ENCODE data around the gene SPPL2C. TPM values are rescaled to one million over a fixed set of nuclear protein-coding genes. Genes with fewer than 3 reads are reported as not detected.

The SPPL2C gene
- total and polyA plus RNA-seq, 2 of the 8 experiments (the other 6 are each of a cell fraction or from before 2014, with no cell fraction given) = not detected

DNA sequence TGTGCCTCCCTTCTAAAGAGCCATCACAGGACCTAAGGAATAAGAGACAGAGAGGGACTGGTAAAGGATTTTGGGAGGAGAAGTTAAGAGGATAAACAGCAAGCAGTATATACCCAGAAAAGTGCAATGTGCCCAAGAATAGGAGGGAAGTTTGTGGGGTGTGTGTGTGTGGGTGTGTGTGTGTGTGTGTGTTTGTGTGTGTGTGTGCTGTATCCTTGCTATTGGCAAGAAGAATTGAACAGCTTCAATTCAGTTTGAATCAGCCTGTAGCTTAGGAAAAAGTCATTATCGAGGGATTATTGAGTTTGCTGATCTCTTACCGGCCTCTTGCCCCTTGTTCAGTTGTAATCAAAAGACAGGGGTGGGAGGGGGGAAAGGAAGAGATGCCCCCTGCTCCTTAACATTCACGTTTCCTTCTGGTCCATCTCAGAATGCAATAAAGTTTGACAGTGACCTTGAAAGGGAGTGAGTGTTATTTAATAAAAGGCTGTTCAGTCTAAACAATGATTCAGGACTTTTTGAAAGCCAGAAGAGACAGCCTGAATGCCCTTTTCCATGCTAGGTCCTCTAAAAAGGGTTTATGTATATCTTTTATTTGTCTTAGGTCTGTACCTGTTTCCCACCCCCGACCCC, 25.8 kb downstream of the SPPL2C start:
- no peaks in the 10 kb centered on the region for H4K20me1 ChIP-seq (replicated peaks in 1 of 2; ENCODE audit: control insufficient read depth in 1 of 2, insufficient read depth in 2 of 2, low read length in 2 of 2)
- no peak overlapping the region for H2BK20ac ChIP-seq (ENCODE audit: low read length)
- H3K27ac ChIP-seq (ENCODE audit: low read depth, low read length) = no peak overlapping the region
- no peak overlapping the region for H4K91ac ChIP-seq (replicated peaks; ENCODE audit: insufficient read length, low read length)
- H4K5ac ChIP-seq (ENCODE audit: insufficient read length, low read depth, low read length) = no peak overlapping the region
- no peak overlapping the region for H3K23ac ChIP-seq (ENCODE audit: insufficient read length)
- ChIA-PET POLR2A (ENCODE audit: partially characterized antibody) (no interaction called here), CTCF (ENCODE audit: partially characterized antibody) (interaction anchor here (0.7 to 1.5 kb wide), 5 partner anchors 13 to 234 kb away, joined by 3 to 4 read pairs (median 3); no protein-coding TSS in a partner anchor)
- H3K18ac ChIP-seq (ENCODE audit: extremely low read depth, low read length) = no peak overlapping the region
- H3K79me1 ChIP-seq (ENCODE audit: low read depth, low read length) = no peaks in the 10 kb centered on the region
- no peaks in the 10 kb centered on the region for H3K9me3 ChIP-seq (ENCODE audit: insufficient read depth in 2 of 2, low read depth in 1 of 2, low read length in 1 of 2)
- no peak overlapping the region for H3K4ac ChIP-seq (replicated peaks; ENCODE audit: insufficient read length, low read depth, low read length)
- H2AK5ac ChIP-seq (ENCODE audit: low read depth, low read length) = no peak overlapping the region
- no peak for DNase-seq (ENCODE audit: low read depth in 1 of 2, low spot score in 2 of 2)
- TF ChIP-seq SAP30 (IDR thresholded peaks at IDR 0.05; ENCODE audit: insufficient read depth, insufficient replicate concordance, low read length) = no peak
- no peak for TF ChIP-seq POU5F1 (IDR thresholded peaks at IDR 0.05; ENCODE audit: low read depth, low read length)
- TF ChIP-seq SIX5 (IDR thresholded peaks at IDR 0.05; ENCODE audit: low read depth, low read length) = no peak
- TF ChIP-seq KDM1A (IDR thresholded peaks at IDR 0.05; ENCODE audit: borderline replicate concordance, low read length) = no peak
- TF ChIP-seq NANOG (IDR thresholded peaks at IDR 0.05; ENCODE audit: insufficient read depth, low read depth, low read length, poor library complexity, severe bottlenecking) = no peak
- no peak for TF ChIP-seq TBP (IDR thresholded peaks at IDR 0.05; ENCODE audit: low read depth, low read length)
- TF ChIP-seq TEAD4 (IDR thresholded peaks at IDR 0.05; ENCODE audit: low read depth, low read length) = no peak
- TF ChIP-seq CREB1 (IDR thresholded peaks at IDR 0.05) = no peak
- TF ChIP-seq CTBP2 (IDR thresholded peaks at IDR 0.05; ENCODE audit: borderline replicate concordance, insufficient read depth, insufficient read length, low read length) = no peak
- no peak for TF ChIP-seq RNF2 (IDR thresholded peaks at IDR 0.05; ENCODE audit: borderline replicate concordance, low read depth, low read length, missing control alignments, poor library complexity, severe bottlenecking)
- no peak overlapping the region for H3K56ac ChIP-seq (replicated peaks; ENCODE audit: insufficient read length, low read depth, low read length)
- H2BK12ac ChIP-seq (ENCODE audit: low read depth, low read length) = no peak overlapping the region
- no peak for FAIRE-seq
- H3K9ac ChIP-seq (replicated peaks in 1 of 4; ENCODE audit: extremely low read depth in 1 of 4, low read depth in 3 of 4, low read length in 3 of 4) = no peak overlapping the region
- no peaks in the 10 kb centered on the region for H3K36me3 ChIP-seq (ENCODE audit: control insufficient read depth in 2 of 4, insufficient read depth in 4 of 4, low read length in 3 of 4)
- H3K14ac ChIP-seq (ENCODE audit: insufficient read length) = no peak overlapping the region
- no peak overlapping the region for H3K4me3 ChIP-seq (ENCODE audit: extremely low read depth in 1 of 4, insufficient read depth in 2 of 4, low read depth in 3 of 4, low read length in 4 of 4)
- H3K27me3 ChIP-seq (replicated peaks in 1 of 4; ENCODE audit: control insufficient read depth in 3 of 4, extremely low read depth in 1 of 4, insufficient read depth in 3 of 4, low read length in 3 of 4) = no peaks in the 10 kb centered on the region
- H2BK5ac ChIP-seq (ENCODE audit: low read depth, low read length) = no peak overlapping the region
- no peak overlapping the region for H2BK120ac ChIP-seq (replicated peaks; ENCODE audit: low read depth, low read length)
- no peak overlapping the region for H2AFZ ChIP-seq (ENCODE audit: low read length)
- H3K23me2 ChIP-seq (ENCODE audit: low read depth, low read length) = no peaks in the 10 kb centered on the region
- no peak overlapping the region for H3K4me2 ChIP-seq (ENCODE audit: insufficient read depth in 1 of 2, low read depth in 2 of 2, low read length in 2 of 2)
- H3K79me2 ChIP-seq (ENCODE audit: control insufficient read depth in 1 of 2, insufficient read depth in 2 of 2, low read length in 2 of 2) = no peaks in the 10 kb centered on the region
- H4K8ac ChIP-seq (ENCODE audit: extremely low read depth, insufficient read depth, low read length) = no peak overlapping the region
- H3K4me1 ChIP-seq (replicated peaks in 1 of 4; ENCODE audit: control insufficient read depth in 3 of 4, insufficient read depth in 4 of 4, low read length in 3 of 4) = no peaks in the 10 kb centered on the region; a peak in 1 of 7 replicates
- H2BK15ac ChIP-seq (ENCODE audit: low read length) = no peak overlapping the region
- WGBS, 2 experiments (ENCODE audit: extremely low coverage in 1 of 2, insufficient coverage in 1 of 2, insufficient read length in 1 of 2, insufficient replicate concordance in 2 of 2, low coverage in 1 of 2, low lambda C conversion rate in 2 of 2, missing lambda C conversion rate in 1 of 2) = 87% methylated on average over 4 of the region's 4 CpGs; no CpG with 5 or more reads in 1 of the 2 experiments

Data from H1 (cell line).